Kidney tubule cell (primary cell): ENCODE data around the gene ERC1.
"Not testable (repeated sequence)": the region's sequence is repeated elsewhere in the genome, so short reads cannot be mapped to it uniquely, and the experiment has no call there.

Experiments
- DNase-seq: peaks from one replicate; pipeline ENCODE4 v3.0.0-alpha.2; 2018; ENCODE audit warnings: low spot score

The ERC1 gene

GRCh38 chr12:1289371-1290155 is 298.5 kb downstream of the ERC1 start:
- no peak for DNase-seq

GRCh38 chr12:1290716-1291115 is 299.7 kb downstream of the ERC1 start:
- DNase-seq = no peak

GRCh38 chr12:1291601-1292332 is 300.7 kb downstream of the ERC1 start:
- no peak for DNase-seq

- no peak for DNase-seq
Observed at GRCh38 chr12:1293901-1294300, 302.9 kb downstream of the ERC1 start.

GRCh38 chr12:1297206-1297605 is 306.2 kb downstream of the ERC1 start:
- no peak for DNase-seq

- no peak for DNase-seq
Observed at GRCh38 chr12:1297639-1298175, 306.7 kb downstream of the ERC1 start.

- no peak for DNase-seq
Observed at GRCh38 chr12:1300460-1300859, 309.4 kb downstream of the ERC1 start.

- DNase-seq = no peak
Observed at GRCh38 chr12:1302201-1302870, 311.3 kb downstream of the ERC1 start.

- peak; percentile 59 for DNase-seq
Observed at GRCh38 chr12:1305063-1305434, 314.0 kb downstream of the ERC1 start.

- DNase-seq = no peak
Observed at GRCh38 chr12:1305791-1306500, 314.9 kb downstream of the ERC1 start.

- DNase-seq = peak; percentile 7
Observed at GRCh38 chr12:1306817-1307216, 315.8 kb downstream of the ERC1 start.

GRCh38 chr12:1307796-1308195 is 316.8 kb downstream of the ERC1 start:
- no peak for DNase-seq

GRCh38 chr12:1309613-1310012 is 318.6 kb downstream of the ERC1 start:
- no peak for DNase-seq

- no peak for DNase-seq
Observed at GRCh38 chr12:1310653-1311052, 319.6 kb downstream of the ERC1 start.

- no peak for DNase-seq
Observed at GRCh38 chr12:1311145-1311544, 320.1 kb downstream of the ERC1 start.

GRCh38 chr12:1313906-1314305 is 322.9 kb downstream of the ERC1 start:
- DNase-seq = peak; percentile 71

- no peak for DNase-seq
Observed at GRCh38 chr12:1314523-1314922, 323.5 kb downstream of the ERC1 start.

GRCh38 chr12:1316991-1317390 is 326.0 kb downstream of the ERC1 start:
- DNase-seq = not testable (repeated sequence)

GRCh38 chr12:1318327-1319031 is 327.5 kb downstream of the ERC1 start:
- DNase-seq = peak; percentile 17

- no peak for DNase-seq
Observed at GRCh38 chr12:1319212-1319611, 328.2 kb downstream of the ERC1 start.

- DNase-seq = no peak
Observed at GRCh38 chr12:1320021-1320420, 329.0 kb downstream of the ERC1 start.
